Kidney epithelial cell (primary cell): Measurements from ENCODE around the gene MERTK. TPM values are rescaled to one million over a fixed set of nuclear protein-coding genes. Genes with fewer than 3 reads are reported as not detected.

Experiments
- DNase-seq: peaks from one replicate; pipeline ENCODE4 v3.0.0-alpha.2; 2010; ENCODE audit warnings: low read depth
- H3K27me3 ChIP-seq: 2 replicates; pipeline ENCODE4 v1.6.0; 2011; ENCODE audit warnings: low read length; ENCODE audit not compliant: control insufficient read depth, insufficient read depth
- H3K36me3 ChIP-seq: 2 replicates; pipeline ENCODE4 v1.5.1; 2011; ENCODE audit warnings: low read length; ENCODE audit not compliant: control insufficient read depth, insufficient read depth
- H3K4me3 ChIP-seq: 2 replicates; pipeline ENCODE4 v1.5.1; 2011; ENCODE audit warnings: low read depth, mild to moderate bottlenecking, control low read depth, low read length
- CTCF ChIP-seq: IDR thresholded peaks from 2 replicates; pipeline ENCODE4 v1.5.1; 2011; ENCODE audit warnings: mild to moderate bottlenecking, moderate library complexity, low read length, control low read depth, inconsistent platforms; ENCODE audit not compliant: insufficient read depth, poor library complexity, severe bottlenecking
- total RNA-seq: library from RNA; depleted of rRNA; stranded (reverse); fragments of >200 nt; gene quantifications from 2 replicates; pipeline ENCODE4 v1.2.3, GENCODE V29; 2015

Gene MERTK
- total RNA-seq, 1 donor from 2014 or later, result 4.1 TPM

GRCh38 chr2:112026509-112026908 is 128.1 kb downstream of the MERTK start:
- no peak for DNase-seq
- Histone ChIP-seq H3K27me3 (no peaks in the 10 kb centered on the region), H3K36me3 (no peaks in the 10 kb centered on the region), H3K4me3 (no peak overlapping the region)
- no peak for TF ChIP-seq CTCF

GRCh38 chr2:112027767-112028166 is 129.4 kb downstream of the MERTK start:
- TF ChIP-seq CTCF, result no peak

GRCh38 chr2:112029164-112029563 is 130.8 kb downstream of the MERTK start:
- Histone ChIP-seq H3K36me3 (no peaks in the 10 kb centered on the region), H3K27me3 (no peaks in the 10 kb centered on the region), H3K4me3 (no peak overlapping the region)
- TF ChIP-seq CTCF, result no peak
- no peak for DNase-seq

More at GRCh38 chr2:112027767-112028166, 129.4 kb downstream of the MERTK start:
- H3K36me3 ChIP-seq, result no peaks in the 10 kb centered on the region
- no peaks in the 10 kb centered on the region for H3K27me3 ChIP-seq
- no peak for DNase-seq
- no peak overlapping the region for H3K4me3 ChIP-seq

GRCh38 chr2:112031473-112032223 is 133.2 kb downstream of the MERTK start:
- Histone ChIP-seq H3K36me3 (no peaks in the 10 kb centered on the region), H3K27me3 (no peaks in the 10 kb centered on the region), H3K4me3 (no peak overlapping the region)
- DNase-seq, result no peak
- no peak for TF ChIP-seq CTCF

- DNase-seq, result no peak
- no peak for TF ChIP-seq CTCF
- Histone ChIP-seq H3K36me3 (no peaks in the 10 kb centered on the region), H3K4me3 (no peak overlapping the region), H3K27me3 (no peaks in the 10 kb centered on the region)
Observed at GRCh38 chr2:112032224-112032586, 133.8 kb downstream of the MERTK start.
